Effector memory CD8-positive, alpha-beta T cell (primary cell): ENCODE measurements around the gene HSD17B11.
A peak's percentile ranks its signal among the peaks of the same experiment; 100 is the strongest.
"Not testable (repeated sequence)": the region's sequence is repeated elsewhere in the genome, so short reads cannot be mapped to it uniquely, and the experiment has no call there.

Experiments used
- ATAC-seq: fragments of 150-1000 bp; cut with Tn5 transposase; replicated peaks from 2 replicates; pipeline ENCODE4 v1.10.0; 2021; ENCODE audit warnings: mild to moderate bottlenecking, moderate library complexity
- DNase-seq, 3 experiments: peaks; one replicate each; pipeline ENCODE4 v3.0.0; 2021
- H3K27ac Mint-ChIP-seq, 2 donors: one replicate each; pipeline ENCODE4 v1.8.0; 2022; ENCODE audit warnings: mild to moderate bottlenecking in 2 of 2, mixed read lengths in 2 of 2, moderate library complexity in 2 of 2
- H3K27me3 Mint-ChIP-seq, 2 donors: one replicate each; pipeline ENCODE4 v1.8.0; 2022; ENCODE audit warnings: mixed read lengths in 2 of 2
- H3K36me3 Mint-ChIP-seq: one replicate; pipeline ENCODE4 v1.8.0; 2022; ENCODE audit warnings: mild to moderate bottlenecking, moderate library complexity, mixed read lengths; ENCODE audit not compliant: insufficient read depth
- H3K4me1 Mint-ChIP-seq, 2 donors: one replicate each; pipeline ENCODE4 v1.8.0; 2022; ENCODE audit warnings: low read depth in 2 of 2, mixed read lengths in 2 of 2
- H3K4me3 Mint-ChIP-seq, 2 donors: one replicate each; pipeline ENCODE4 v1.8.0; 2022; ENCODE audit warnings: mild to moderate bottlenecking in 2 of 2, mixed read lengths in 2 of 2, moderate library complexity in 2 of 2
- H3K9me3 Mint-ChIP-seq, 2 donors: one replicate each; pipeline ENCODE4 v1.8.0; 2022; ENCODE audit warnings: mixed read lengths in 2 of 2

HSD17B11 gene

GRCh38 chr4:87395073-87395472, 4.1 kb upstream of the HSD17B11 start:
- H3K27me3 Mint-ChIP-seq, ATAC-seq, H3K27ac Mint-ChIP-seq, H3K36me3 Mint-ChIP-seq, H3K9me3 Mint-ChIP-seq, DNase-seq: not testable (repeated sequence)
- Mint-ChIP-seq H3K4me1 (peaks cover 5 to 13% of the 10 kb centered on the region in 2 donors), H3K4me3 (peak overlapping the region; percentile 40 to 72)

GRCh38 chr4:87392183-87392582, 1.2 kb upstream of the HSD17B11 start:
- no peak for ATAC-seq
- no peaks in the 10 kb centered on the region for H3K27me3 Mint-ChIP-seq
- no peak overlapping the region for H3K27ac Mint-ChIP-seq
- no peaks in the 10 kb centered on the region for H3K9me3 Mint-ChIP-seq
- H3K4me3 Mint-ChIP-seq: peak overlapping the region; percentile 93 to 95
- no peak for DNase-seq
- H3K4me1 Mint-ChIP-seq: peaks cover 27 to 39% of the 10 kb centered on the region in 2 donors
- peaks cover 7% of the 10 kb centered on the region for H3K36me3 Mint-ChIP-seq

DNA sequence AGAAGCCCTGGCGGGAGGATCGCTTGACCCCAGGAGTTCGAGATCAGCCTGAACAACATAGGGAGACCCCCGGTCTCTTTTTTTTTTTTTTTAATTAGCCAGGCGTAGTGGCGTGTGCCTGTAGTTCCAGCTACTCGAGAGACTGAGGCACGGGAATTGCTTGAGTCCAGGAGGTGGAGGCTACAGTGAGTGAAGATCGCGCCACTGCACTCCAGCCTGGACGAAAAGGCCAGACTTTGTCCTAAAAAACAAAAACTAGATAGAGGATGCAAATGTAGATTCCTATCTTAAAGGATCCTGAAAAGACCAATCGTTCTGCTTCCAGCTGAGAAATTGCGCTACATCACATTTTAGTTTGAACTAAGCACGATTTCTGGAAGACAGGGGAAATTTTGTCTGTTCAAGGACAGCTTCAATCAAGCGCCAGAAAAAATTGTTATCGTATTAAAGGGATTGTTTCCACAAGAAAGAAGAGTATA, 627 bp upstream of the HSD17B11 start:
- ATAC-seq (peak; percentile 9), DNase-seq (no peak)
- H3K36me3 Mint-ChIP-seq: peaks cover 7% of the 10 kb centered on the region
- H3K4me1 Mint-ChIP-seq: peaks cover 33 to 45% of the 10 kb centered on the region in 2 donors
- no peaks in the 10 kb centered on the region for H3K27me3 Mint-ChIP-seq
- H3K27ac Mint-ChIP-seq: peak overlapping the region; percentile 93 to 94
- H3K9me3 Mint-ChIP-seq: no peaks in the 10 kb centered on the region
- H3K4me3 Mint-ChIP-seq: peak overlapping the region; percentile 93 to 95

- Mint-ChIP-seq H3K4me1 (peaks cover 36 to 51% of the 10 kb centered on the region in 2 donors), H3K9me3 (no peaks in the 10 kb centered on the region), H3K36me3 (peaks cover 7% of the 10 kb centered on the region), H3K4me3 (peak overlapping the region; percentile 93 to 95), H3K27me3 (no peaks in the 10 kb centered on the region), H3K27ac (peak overlapping the region; percentile 93 to 94)
- DNase-seq (no peak), ATAC-seq (no peak)
Measured at GRCh38 chr4:87390551-87390890, 467 bp downstream of the HSD17B11 start.

GRCh38 chr4:87390055-87390454, 933 bp downstream of the HSD17B11 start:
- not testable (repeated sequence) for ATAC-seq, H3K9me3 Mint-ChIP-seq, H3K36me3 Mint-ChIP-seq, H3K27me3 Mint-ChIP-seq, DNase-seq
- peak overlapping the region; percentile 93 to 95 for H3K4me3 Mint-ChIP-seq
- peak overlapping the region; percentile 93 to 94 for H3K27ac Mint-ChIP-seq
- peaks cover 38 to 55% of the 10 kb centered on the region in 2 donors for H3K4me1 Mint-ChIP-seq

GRCh38 chr4:87388901-87389300, 2.1 kb downstream of the HSD17B11 start:
- Mint-ChIP-seq H3K9me3 (no peaks in the 10 kb centered on the region), H3K4me3 (peak overlapping the region; percentile 93 to 95), H3K27me3 (no peaks in the 10 kb centered on the region), H3K27ac (peak overlapping the region; percentile 58 to 93), H3K36me3 (peaks cover 7% of the 10 kb centered on the region), H3K4me1 (peaks cover 40 to 61% of the 10 kb centered on the region in 2 donors)
- no peak for DNase-seq
- ATAC-seq: no peak

DNA sequence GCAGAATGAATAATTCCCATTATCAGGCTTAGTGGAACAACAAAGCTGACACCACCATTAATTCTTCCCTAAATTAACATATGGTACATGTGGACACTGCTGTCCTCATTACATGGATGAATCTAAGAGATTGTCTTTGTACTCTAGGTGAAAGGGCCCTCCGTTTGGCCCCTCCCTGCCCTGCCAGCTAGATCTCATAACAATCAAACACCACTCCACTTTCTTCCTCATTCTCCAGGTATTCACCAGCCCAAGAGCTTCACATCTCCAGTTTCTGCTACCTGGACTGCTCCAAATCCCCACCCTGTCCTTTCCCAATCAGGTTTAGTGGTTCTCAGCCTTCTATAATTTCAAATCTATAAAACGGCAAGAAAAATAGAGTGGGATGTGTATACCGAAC, 3.8 kb downstream of the HSD17B11 start:
- peaks cover 7% of the 10 kb centered on the region for H3K36me3 Mint-ChIP-seq
- H3K9me3 Mint-ChIP-seq: no peaks in the 10 kb centered on the region
- ATAC-seq: no peak
- no peak for DNase-seq
- H3K27me3 Mint-ChIP-seq: no peaks in the 10 kb centered on the region
- H3K4me3 Mint-ChIP-seq: peak overlapping the region; percentile 26 to 69
- H3K27ac Mint-ChIP-seq: peak overlapping the region in 1 of 2 donors; percentile 67
- H3K4me1 Mint-ChIP-seq: peaks cover 49 to 74% of the 10 kb centered on the region in 2 donors

DNA sequence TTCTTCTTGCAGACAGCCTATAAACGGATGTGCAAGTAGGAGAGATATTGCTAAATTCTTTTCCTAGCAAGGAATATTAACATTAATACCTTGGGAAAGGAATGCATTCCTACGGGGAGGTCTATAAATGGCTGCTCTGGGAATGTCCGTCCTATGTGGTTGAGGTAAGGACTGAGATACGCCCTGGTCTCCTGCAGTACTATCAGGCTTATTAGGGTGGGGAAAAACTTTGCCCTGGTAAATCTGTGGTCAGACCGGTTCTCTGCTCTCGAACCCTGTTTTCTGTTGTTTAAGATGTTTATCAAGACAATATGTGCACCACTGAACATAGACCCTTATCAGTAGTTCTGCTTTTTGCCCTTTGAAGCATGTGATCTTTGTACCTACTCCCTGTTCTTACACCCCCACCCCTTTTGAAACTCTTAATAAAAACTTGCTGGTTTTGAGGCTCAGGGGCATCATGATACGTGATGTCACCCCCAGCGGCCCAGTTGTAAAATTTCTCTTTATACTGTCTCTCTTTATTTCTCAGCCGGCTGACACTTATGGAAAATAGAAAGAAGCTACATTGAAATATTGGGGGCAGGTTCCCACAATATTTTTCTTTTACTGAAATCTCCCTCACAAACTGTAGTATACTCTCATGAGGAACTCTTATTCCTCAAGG, 6.4 kb downstream of the HSD17B11 start:
- H3K27me3 Mint-ChIP-seq, ATAC-seq, H3K4me3 Mint-ChIP-seq, DNase-seq, H3K9me3 Mint-ChIP-seq: not testable (repeated sequence)
- peaks cover 22% of the 10 kb centered on the region for H3K36me3 Mint-ChIP-seq
- peaks cover 39 to 61% of the 10 kb centered on the region in 2 donors for H3K4me1 Mint-ChIP-seq
- H3K27ac Mint-ChIP-seq: peak overlapping the region; percentile 42 to 78

GRCh38 chr4:87382931-87383330, 8.1 kb downstream of the HSD17B11 start:
- no peak for ATAC-seq
- no peak for DNase-seq
- H3K36me3 Mint-ChIP-seq: peaks cover 26% of the 10 kb centered on the region
- peaks cover 30 to 47% of the 10 kb centered on the region in 2 donors for H3K4me1 Mint-ChIP-seq
- H3K27ac Mint-ChIP-seq: peak overlapping the region; percentile 11 to 39
- no peaks in the 10 kb centered on the region for H3K9me3 Mint-ChIP-seq
- H3K4me3 Mint-ChIP-seq: no peak overlapping the region
- no peaks in the 10 kb centered on the region for H3K27me3 Mint-ChIP-seq

DNA sequence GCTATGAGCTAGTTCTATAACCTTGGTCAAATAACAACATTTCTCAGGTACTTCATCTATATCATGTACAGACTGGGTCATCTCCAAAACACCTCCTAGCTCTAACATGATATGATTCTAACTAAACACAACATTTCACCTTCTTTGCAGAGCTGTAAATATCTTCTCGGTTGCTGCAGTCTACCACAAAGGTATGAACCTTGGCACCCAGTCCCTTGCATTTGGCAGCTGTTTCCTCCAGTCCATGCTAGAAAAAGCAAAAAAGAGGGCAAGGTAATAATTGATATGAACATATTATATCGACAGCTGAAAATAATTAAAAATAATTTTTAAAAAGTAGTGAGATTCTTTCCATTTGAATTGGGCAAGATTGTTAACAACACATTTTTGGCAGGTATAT, 8.9 kb downstream of the HSD17B11 start:
- Mint-ChIP-seq H3K9me3 (no peaks in the 10 kb centered on the region), H3K27me3 (no peaks in the 10 kb centered on the region), H3K4me1 (peaks cover 23 to 39% of the 10 kb centered on the region in 2 donors), H3K27ac (no peak overlapping the region), H3K36me3 (peaks cover 29% of the 10 kb centered on the region), H3K4me3 (no peak overlapping the region)
- no peak for DNase-seq
- no peak for ATAC-seq

DNA sequence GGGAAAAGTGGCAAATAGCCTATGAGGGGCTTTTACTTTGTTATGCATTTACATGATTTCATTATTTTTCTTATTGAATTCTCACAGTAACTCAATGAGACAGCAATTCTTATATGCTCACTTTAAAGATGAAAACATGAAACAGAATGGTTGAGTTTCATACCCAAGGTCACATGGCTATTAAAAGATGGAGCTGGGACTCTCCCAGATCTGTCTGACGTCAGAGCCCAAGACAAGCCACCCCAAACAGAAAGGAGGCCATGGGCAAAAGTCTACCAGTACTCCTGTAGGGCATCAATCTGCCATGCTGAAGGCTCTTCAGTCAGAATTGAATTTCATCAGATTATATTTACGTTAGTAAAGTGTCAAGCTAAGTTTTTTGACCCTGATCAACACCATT, 13.2 kb downstream of the HSD17B11 start:
- Mint-ChIP-seq H3K27ac (peak overlapping the region in 1 of 2 donors; percentile 28), H3K36me3 (peaks cover 49% of the 10 kb centered on the region), H3K4me1 (peaks cover 5 to 12% of the 10 kb centered on the region in 2 donors), H3K4me3 (no peak overlapping the region), H3K27me3 (no peaks in the 10 kb centered on the region), H3K9me3 (no peaks in the 10 kb centered on the region)
- ATAC-seq (peak; percentile 48), DNase-seq (no peak)

DNA sequence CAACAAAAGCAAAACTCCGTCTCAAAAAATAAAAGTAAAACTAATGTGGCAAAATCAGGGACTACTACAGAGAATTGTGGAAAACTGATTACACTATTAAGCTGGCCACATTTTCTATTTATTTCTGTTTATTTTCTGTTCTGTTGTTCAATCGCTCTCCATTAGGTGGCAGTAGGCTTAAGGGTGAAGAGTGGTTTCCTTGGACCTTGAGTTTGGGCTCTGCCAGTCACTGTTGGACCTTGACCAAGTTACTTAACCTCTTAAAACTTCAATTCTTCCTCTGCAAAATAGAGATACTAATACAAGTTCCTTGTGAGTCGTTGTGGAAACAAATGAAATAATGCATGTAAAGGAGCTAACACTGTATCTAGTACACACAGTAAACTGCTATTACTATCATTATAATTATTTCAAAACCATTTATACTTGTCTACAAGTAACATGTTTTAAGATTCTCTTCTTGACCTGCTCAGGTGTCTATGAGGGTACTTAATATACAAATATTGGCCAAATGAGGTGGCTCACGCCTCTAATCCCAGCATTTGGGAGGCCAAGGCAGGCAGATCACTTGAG, 15.2 kb downstream of the HSD17B11 start:
- DNase-seq (no peak), ATAC-seq (peak; percentile 63)
- H3K4me3 Mint-ChIP-seq: no peak overlapping the region
- H3K27me3 Mint-ChIP-seq: no peaks in the 10 kb centered on the region
- peaks cover 56% of the 10 kb centered on the region for H3K36me3 Mint-ChIP-seq
- H3K27ac Mint-ChIP-seq: peak overlapping the region in 1 of 2 donors; percentile 63
- no peaks in the 10 kb centered on the region for H3K9me3 Mint-ChIP-seq
- peaks cover 4 to 16% of the 10 kb centered on the region in 2 donors for H3K4me1 Mint-ChIP-seq

GRCh38 chr4:87370068-87370467, 20.9 kb downstream of the HSD17B11 start:
- Mint-ChIP-seq H3K27me3 (no peaks in the 10 kb centered on the region), H3K4me3 (no peak overlapping the region), H3K9me3 (no peaks in the 10 kb centered on the region), H3K4me1 (peaks cover 2 to 6% of the 10 kb centered on the region in 2 donors), H3K27ac (no peak overlapping the region), H3K36me3 (peaks cover 58% of the 10 kb centered on the region)
- ATAC-seq (no peak), DNase-seq (no peak)

- Mint-ChIP-seq H3K36me3 (peaks cover 58% of the 10 kb centered on the region), H3K9me3 (no peaks in the 10 kb centered on the region), H3K4me1 (peaks cover 2 to 6% of the 10 kb centered on the region in 2 donors), H3K27ac (no peak overlapping the region), H3K4me3 (no peak overlapping the region), H3K27me3 (no peaks in the 10 kb centered on the region)
- ATAC-seq (no peak), DNase-seq (no peak)
Measured at GRCh38 chr4:87366521-87367162, 24.3 kb downstream of the HSD17B11 start.
